ENCODE results near the gene HMGXB3.

HMGXB3 gene

GRCh38 chr5:150065346-150065745, 64.8 kb downstream of the HMGXB3 start:
- peaks cover 9% of the 10 kb centered on the region for H3K4me1 ChIP-seq (ENCODE audit: insufficient read depth, insufficient read length)
- no peaks in the 10 kb centered on the region for H3K27me3 ChIP-seq (ENCODE audit: insufficient read depth, insufficient read length)
- no peak for DNase-seq (ENCODE audit: low read depth, low spot score)
- no peak overlapping the region for H3K9ac ChIP-seq (ENCODE audit: insufficient read length, low read depth)
- H3K4me3 ChIP-seq (ENCODE audit: insufficient read length, low read depth), result no peak overlapping the region
- TF ChIP-seq ZNF274 (IDR thresholded peaks at IDR 0.05; ENCODE audit: low read depth, low read length) (no peak), SUZ12 (IDR thresholded peaks at IDR 0.05; ENCODE audit: extremely low read depth, insufficient read depth, insufficient read length) (no peak), YY1 (IDR thresholded peaks at IDR 0.05; ENCODE audit: insufficient read depth, insufficient read length) (no peak)
- no peaks in the 10 kb centered on the region for H3K36me3 ChIP-seq (ENCODE audit: insufficient read depth, insufficient read length, low read length)
- no peaks in the 10 kb centered on the region for H3K9me3 ChIP-seq (ENCODE audit: insufficient read depth, low read length)

GRCh38 chr5:150065886-150066285, 65.3 kb downstream of the HMGXB3 start:
- H3K9me3 ChIP-seq (ENCODE audit: insufficient read depth, low read length), result no peaks in the 10 kb centered on the region
- peaks cover 9% of the 10 kb centered on the region for H3K4me1 ChIP-seq (ENCODE audit: insufficient read depth, insufficient read length)
- H3K36me3 ChIP-seq (ENCODE audit: insufficient read depth, insufficient read length, low read length), result no peaks in the 10 kb centered on the region
- TF ChIP-seq ZNF274 (IDR thresholded peaks at IDR 0.05; ENCODE audit: low read depth, low read length), result no peak
- no peak overlapping the region for H3K9ac ChIP-seq (ENCODE audit: insufficient read length, low read depth)
- no peak overlapping the region for H3K4me3 ChIP-seq (ENCODE audit: insufficient read length, low read depth)
- DNase-seq (ENCODE audit: low read depth, low spot score), result no peak
- no peaks in the 10 kb centered on the region for H3K27me3 ChIP-seq (ENCODE audit: insufficient read depth, insufficient read length)

- no peak overlapping the region for H3K9ac ChIP-seq (ENCODE audit: insufficient read length, low read depth)
- no peaks in the 10 kb centered on the region for H3K9me3 ChIP-seq (ENCODE audit: insufficient read depth, low read length)
- H3K4me1 ChIP-seq (ENCODE audit: insufficient read depth, insufficient read length), result peaks cover 9% of the 10 kb centered on the region
Observed at GRCh38 chr5:150066436-150066835, 65.9 kb downstream of the HMGXB3 start.

GRCh38 chr5:150066901-150067396, 66.4 kb downstream of the HMGXB3 start:
- Histone ChIP-seq H3K36me3 (ENCODE audit: insufficient read depth, insufficient read length, low read length) (no peaks in the 10 kb centered on the region), H3K4me3 (ENCODE audit: insufficient read length, low read depth) (no peak overlapping the region), H3K9me3 (ENCODE audit: insufficient read depth, low read length) (no peaks in the 10 kb centered on the region), H3K9ac (ENCODE audit: insufficient read length, low read depth) (no peak overlapping the region), H3K4me1 (ENCODE audit: insufficient read depth, insufficient read length) (peaks cover 9% of the 10 kb centered on the region), H3K27me3 (ENCODE audit: insufficient read depth, insufficient read length) (no peaks in the 10 kb centered on the region)
- TF ChIP-seq ZNF274 (IDR thresholded peaks at IDR 0.05; ENCODE audit: low read depth, low read length) (no peak), SUZ12 (IDR thresholded peaks at IDR 0.05; ENCODE audit: extremely low read depth, insufficient read depth, insufficient read length) (no peak), YY1 (IDR thresholded peaks at IDR 0.05; ENCODE audit: insufficient read depth, insufficient read length) (no peak)
- no peak for DNase-seq (ENCODE audit: low read depth, low spot score)

More at GRCh38 chr5:150066436-150066835, 65.9 kb downstream of the HMGXB3 start:
- no peaks in the 10 kb centered on the region for H3K27me3 ChIP-seq (ENCODE audit: insufficient read depth, insufficient read length)
- TF ChIP-seq YY1 (IDR thresholded peaks at IDR 0.05; ENCODE audit: insufficient read depth, insufficient read length) (no peak), SUZ12 (IDR thresholded peaks at IDR 0.05; ENCODE audit: extremely low read depth, insufficient read depth, insufficient read length) (no peak), ZNF274 (IDR thresholded peaks at IDR 0.05; ENCODE audit: low read depth, low read length) (no peak)
- DNase-seq (ENCODE audit: low read depth, low spot score), result no peak
- no peak overlapping the region for H3K4me3 ChIP-seq (ENCODE audit: insufficient read length, low read depth)
- H3K36me3 ChIP-seq (ENCODE audit: insufficient read depth, insufficient read length, low read length), result no peaks in the 10 kb centered on the region

- peaks cover 9% of the 10 kb centered on the region for H3K4me1 ChIP-seq (ENCODE audit: insufficient read depth, insufficient read length)
- H3K9ac ChIP-seq (ENCODE audit: insufficient read length, low read depth), result no peak overlapping the region
Observed at GRCh38 chr5:150067405-150067960, 66.9 kb downstream of the HMGXB3 start.

GRCh38 chr5:150068071-150068470, 67.5 kb downstream of the HMGXB3 start:
- H3K36me3 ChIP-seq (ENCODE audit: insufficient read depth, insufficient read length, low read length), result no peaks in the 10 kb centered on the region
- no peak overlapping the region for H3K4me3 ChIP-seq (ENCODE audit: insufficient read length, low read depth)
- peaks cover 9% of the 10 kb centered on the region for H3K4me1 ChIP-seq (ENCODE audit: insufficient read depth, insufficient read length)
- no peaks in the 10 kb centered on the region for H3K27me3 ChIP-seq (ENCODE audit: insufficient read depth, insufficient read length)
- TF ChIP-seq ZNF274 (IDR thresholded peaks at IDR 0.05; ENCODE audit: low read depth, low read length), result no peak
- no peak for TF ChIP-seq SUZ12 (IDR thresholded peaks at IDR 0.05; ENCODE audit: extremely low read depth, insufficient read depth, insufficient read length)
- TF ChIP-seq YY1 (IDR thresholded peaks at IDR 0.05; ENCODE audit: insufficient read depth, insufficient read length), result no peak
- H3K9ac ChIP-seq (ENCODE audit: insufficient read length, low read depth), result no peak overlapping the region
- no peak for DNase-seq (ENCODE audit: low read depth, low spot score)
- H3K9me3 ChIP-seq (ENCODE audit: insufficient read depth, low read length), result 0 out of 2 replicates have a peak, but pooled peaks cover 1% of the 10 kb centered on the region

More at GRCh38 chr5:150067405-150067960, 66.9 kb downstream of the HMGXB3 start:
- no peaks in the 10 kb centered on the region for H3K36me3 ChIP-seq (ENCODE audit: insufficient read depth, insufficient read length, low read length)
- no peaks in the 10 kb centered on the region for H3K9me3 ChIP-seq (ENCODE audit: insufficient read depth, low read length)
- no peaks in the 10 kb centered on the region for H3K27me3 ChIP-seq (ENCODE audit: insufficient read depth, insufficient read length)
- H3K4me3 ChIP-seq (ENCODE audit: insufficient read length, low read depth), result no peak overlapping the region
- TF ChIP-seq YY1 (IDR thresholded peaks at IDR 0.05; ENCODE audit: insufficient read depth, insufficient read length) (no peak), ZNF274 (IDR thresholded peaks at IDR 0.05; ENCODE audit: low read depth, low read length) (no peak), SUZ12 (IDR thresholded peaks at IDR 0.05; ENCODE audit: extremely low read depth, insufficient read depth, insufficient read length) (no peak)
- DNase-seq (ENCODE audit: low read depth, low spot score), result no peak

- no peak for DNase-seq (ENCODE audit: low read depth, low spot score)
- TF ChIP-seq YY1 (IDR thresholded peaks at IDR 0.05; ENCODE audit: insufficient read depth, insufficient read length), result no peak
- TF ChIP-seq ZNF274 (IDR thresholded peaks at IDR 0.05; ENCODE audit: low read depth, low read length), result no peak
- H3K4me3 ChIP-seq (ENCODE audit: insufficient read length, low read depth), result no peak overlapping the region
- H3K4me1 ChIP-seq (ENCODE audit: insufficient read depth, insufficient read length), result peaks cover 9% of the 10 kb centered on the region
- H3K9ac ChIP-seq (ENCODE audit: insufficient read length, low read depth), result no peak overlapping the region
- no peaks in the 10 kb centered on the region for H3K27me3 ChIP-seq (ENCODE audit: insufficient read depth, insufficient read length)
- no peaks in the 10 kb centered on the region for H3K36me3 ChIP-seq (ENCODE audit: insufficient read depth, insufficient read length, low read length)
- 0 out of 2 replicates have a peak, but pooled peaks cover 3% of the 10 kb centered on the region for H3K9me3 ChIP-seq (ENCODE audit: insufficient read depth, low read length)
Observed at GRCh38 chr5:150068472-150068871, 67.9 kb downstream of the HMGXB3 start.

All from NT2/D1 (cell line).